Mesendoderm (in vitro differentiated cells): ENCODE results near the gene KRT71.

Source experiments
- DNase-seq: peaks from one replicate; pipeline ENCODE4 v3.0.0; 2013
- H2AK5ac ChIP-seq: 2 replicates; pipeline ENCODE4 v1.6.1; 2013; ENCODE audit warnings: low read length, inconsistent platforms
- H2BK120ac ChIP-seq: 2 replicates; pipeline ENCODE4 v1.6.1; 2013; ENCODE audit warnings: low read depth, mild to moderate bottlenecking, low read length, moderate library complexity, mixed read lengths
- H2BK15ac ChIP-seq: replicated peaks from 2 replicates; pipeline ENCODE4 v1.6.1; 2013; ENCODE audit warnings: low read depth, mild to moderate bottlenecking, moderate library complexity
- H2BK5ac ChIP-seq: 2 replicates; pipeline ENCODE4 v1.6.1; 2013; ENCODE audit warnings: low read length, inconsistent platforms
- H3K18ac ChIP-seq: 2 replicates; pipeline ENCODE4 v1.6.1; 2013; ENCODE audit warnings: mild to moderate bottlenecking, low read length, mixed read lengths
- H3K23ac ChIP-seq: one replicate; pipeline ENCODE4 v1.6.1; 2013; ENCODE audit warnings: low read length
- H3K27ac ChIP-seq: 2 replicates; pipeline ENCODE4 v1.5.1; 2013; ENCODE audit warnings: low read depth, mild to moderate bottlenecking, inconsistent platforms, low read length, moderate library complexity
- H3K27me3 ChIP-seq: 2 replicates; pipeline ENCODE4 v1.6.1; 2013; ENCODE audit warnings: low read length, control low read depth, mild to moderate bottlenecking, inconsistent platforms; ENCODE audit not compliant: insufficient read depth, poor library complexity
- H3K36me3 ChIP-seq: 2 replicates; pipeline ENCODE4 v1.6.1; 2013; ENCODE audit warnings: low read length, inconsistent platforms; ENCODE audit not compliant: control insufficient read depth, insufficient read depth
- H3K4ac ChIP-seq: one replicate; pipeline ENCODE4 v1.6.1; 2013; ENCODE audit warnings: low read depth, mild to moderate bottlenecking, low read length, moderate library complexity
- H3K4me1 ChIP-seq: 2 replicates; pipeline ENCODE4 v1.6.1; 2013; ENCODE audit warnings: low read depth, low read length, inconsistent platforms; ENCODE audit not compliant: control insufficient read depth
- H3K4me2 ChIP-seq: 2 replicates; pipeline ENCODE4 v1.6.1; 2013; ENCODE audit warnings: low read length
- H3K4me3 ChIP-seq: 2 replicates; pipeline ENCODE4 v1.5.1; 2013; ENCODE audit warnings: mild to moderate bottlenecking, low read length
- H3K56ac ChIP-seq: one replicate; pipeline ENCODE4 v1.6.1; 2013; ENCODE audit warnings: low read length
- H3K79me1 ChIP-seq: 2 replicates; pipeline ENCODE4 v1.6.1; 2013; ENCODE audit warnings: low read length, inconsistent platforms
- H3K79me2 ChIP-seq: 2 replicates; pipeline ENCODE4 v1.6.1; 2013; ENCODE audit warnings: mild to moderate bottlenecking, low read length; ENCODE audit not compliant: control insufficient read depth, insufficient read depth
- H3K9ac ChIP-seq: 2 replicates; pipeline ENCODE4 v1.6.1; 2013; ENCODE audit warnings: low read length, inconsistent platforms
- H4K5ac ChIP-seq: one replicate; pipeline ENCODE4 v1.6.1; 2013; ENCODE audit warnings: low read length
- H4K8ac ChIP-seq: one replicate; pipeline ENCODE4 v1.6.1; 2013; ENCODE audit warnings: low read depth, mild to moderate bottlenecking, control low read depth, low read length, moderate library complexity
- WGBS: extraction: QIAGEN DNeasy Blood & Tissue Kit; methylation state at CpG from one replicate; pipeline ENCODE4 v1.1.7; 2013; ENCODE audit warnings: low lambda C conversion rate, missing lambda C conversion rate; ENCODE audit not compliant: insufficient coverage; ENCODE audit errors: extremely low coverage; 5-methylcytosine and 5-hydroxymethylcytosine counted together

Gene KRT71

GRCh38 chr12:52514471-52515318, 38.2 kb downstream of the KRT71 start:
- no peak overlapping the region for H3K23ac ChIP-seq
- no peak overlapping the region for H3K9ac ChIP-seq
- H2AK5ac ChIP-seq: no peak overlapping the region
- no peaks in the 10 kb centered on the region for H3K79me2 ChIP-seq
- H3K27ac ChIP-seq: no peak overlapping the region
- no peak overlapping the region for H2BK15ac ChIP-seq
- WGBS: no CpG with 5 or more reads among the region's 14 CpGs
- H3K4me3 ChIP-seq: no peak overlapping the region
- H3K36me3 ChIP-seq: no peaks in the 10 kb centered on the region
- H4K8ac ChIP-seq: no peak overlapping the region
- no peaks in the 10 kb centered on the region for H3K4me1 ChIP-seq
- no peak overlapping the region for H3K56ac ChIP-seq
- no peaks in the 10 kb centered on the region for H3K27me3 ChIP-seq
- H2BK5ac ChIP-seq: no peak overlapping the region
- no peaks in the 10 kb centered on the region for H3K79me1 ChIP-seq
- H4K5ac ChIP-seq: no peak overlapping the region
- H3K4ac ChIP-seq: no peak overlapping the region
- DNase-seq: no peak
- no peak overlapping the region for H2BK120ac ChIP-seq
- no peak overlapping the region for H3K18ac ChIP-seq
- no peak overlapping the region for H3K4me2 ChIP-seq

GRCh38 chr12:52513736-52514135, 39.2 kb downstream of the KRT71 start:
- H2AK5ac ChIP-seq: no peak overlapping the region
- no peaks in the 10 kb centered on the region for H3K79me2 ChIP-seq
- no peak overlapping the region for H4K8ac ChIP-seq
- no peak overlapping the region for H3K4me3 ChIP-seq
- H2BK15ac ChIP-seq: no peak overlapping the region
- no peaks in the 10 kb centered on the region for H3K79me1 ChIP-seq
- no peak overlapping the region for H2BK5ac ChIP-seq
- no peak overlapping the region for H3K4me2 ChIP-seq
- no peak overlapping the region for H2BK120ac ChIP-seq
- no peak overlapping the region for H4K5ac ChIP-seq
- DNase-seq: no peak
- H3K18ac ChIP-seq: no peak overlapping the region
- H3K56ac ChIP-seq: no peak overlapping the region
- no peaks in the 10 kb centered on the region for H3K27me3 ChIP-seq
- no peaks in the 10 kb centered on the region for H3K36me3 ChIP-seq
- no peaks in the 10 kb centered on the region for H3K4me1 ChIP-seq
- H3K4ac ChIP-seq: no peak overlapping the region
- H3K9ac ChIP-seq: no peak overlapping the region
- no peak overlapping the region for H3K23ac ChIP-seq
- H3K27ac ChIP-seq: no peak overlapping the region
- no CpG with 5 or more reads among the region's 6 CpGs for WGBS

GRCh38 chr12:52508211-52508610, 44.7 kb downstream of the KRT71 start:
- WGBS: no CpG with 5 or more reads among the region's 5 CpGs
- Histone ChIP-seq H3K79me2 (no peaks in the 10 kb centered on the region), H3K4me2 (no peak overlapping the region), H3K23ac (no peak overlapping the region), H2BK15ac (no peak overlapping the region), H4K5ac (no peak overlapping the region), H2BK120ac (no peak overlapping the region), H3K36me3 (no peaks in the 10 kb centered on the region), H2AK5ac (no peak overlapping the region), H3K27ac (no peak overlapping the region), H3K4me3 (no peak overlapping the region), H3K79me1 (no peaks in the 10 kb centered on the region), H3K56ac (no peak overlapping the region), H3K9ac (no peak overlapping the region), H3K4ac (no peak overlapping the region), H3K4me1 (no peaks in the 10 kb centered on the region), H3K27me3 (no peaks in the 10 kb centered on the region), H4K8ac (no peak overlapping the region), H2BK5ac (no peak overlapping the region), H3K18ac (no peak overlapping the region)
- DNase-seq: no peak

DNA sequence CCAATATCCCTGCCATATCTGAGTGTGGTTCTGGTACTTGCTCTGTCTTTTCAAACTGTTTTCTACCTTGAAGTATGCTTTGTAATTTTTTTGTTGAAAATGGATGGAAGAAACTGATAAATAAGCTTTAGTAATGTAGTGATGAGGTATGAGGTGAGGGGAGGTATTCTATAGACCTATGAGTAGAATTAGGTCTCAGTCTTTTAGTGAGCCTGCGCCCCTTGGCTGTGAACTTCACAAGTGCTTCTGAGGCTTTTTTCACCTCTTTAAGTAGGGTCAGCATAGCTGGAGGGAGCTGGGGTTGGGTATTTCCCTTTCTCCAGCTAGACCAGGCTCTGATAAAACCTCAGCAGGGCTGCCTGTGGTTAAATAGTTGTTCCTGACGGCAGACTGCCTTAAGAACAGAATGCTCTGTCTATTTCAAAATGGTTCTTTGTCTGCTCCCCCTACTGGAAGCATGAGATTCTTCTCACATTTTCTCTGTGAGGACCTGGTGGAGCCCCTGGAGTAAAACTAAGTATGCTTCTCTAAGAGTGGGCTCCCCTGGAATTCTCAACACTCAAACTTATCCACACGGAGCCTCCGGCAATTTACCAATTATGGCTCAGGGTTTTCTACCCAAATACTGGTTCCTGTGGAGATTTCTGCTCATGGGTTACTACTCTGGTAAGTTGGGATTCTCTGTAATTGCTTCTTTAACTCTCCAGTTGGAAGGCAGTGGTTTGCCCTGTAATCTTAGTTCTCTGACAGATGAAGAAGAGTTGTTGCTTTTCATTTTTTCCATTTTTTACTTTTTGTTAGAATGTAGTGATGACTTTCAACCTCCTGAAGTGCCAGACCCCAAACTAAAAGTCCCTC, 45.9 kb downstream of the KRT71 start:
- Histone ChIP-seq H2BK120ac (no peak overlapping the region), H3K79me1 (no peaks in the 10 kb centered on the region), H3K18ac (peak overlapping the region; percentile 47), H4K5ac (no peak overlapping the region), H4K8ac (no peak overlapping the region), H3K4me2 (no peak overlapping the region), H3K56ac (no peak overlapping the region), H3K23ac (no peak overlapping the region), H3K27ac (no peak overlapping the region), H3K4ac (no peak overlapping the region), H2BK5ac (no peak overlapping the region), H3K4me3 (no peak overlapping the region), H3K9ac (no peak overlapping the region), H2BK15ac (no peak overlapping the region), H3K4me1 (no peaks in the 10 kb centered on the region), H2AK5ac (no peak overlapping the region), H3K36me3 (no peaks in the 10 kb centered on the region), H3K79me2 (no peaks in the 10 kb centered on the region), H3K27me3 (no peaks in the 10 kb centered on the region)
- DNase-seq: peak; percentile 95
- WGBS: no CpG with 5 or more reads among the region's 4 CpGs

- Histone ChIP-seq H3K27ac (no peak overlapping the region), H3K4me3 (no peak overlapping the region), H3K79me1 (no peaks in the 10 kb centered on the region), H2BK15ac (no peak overlapping the region), H3K79me2 (no peaks in the 10 kb centered on the region), H4K8ac (no peak overlapping the region), H3K4me1 (no peaks in the 10 kb centered on the region), H3K27me3 (no peaks in the 10 kb centered on the region), H3K23ac (no peak overlapping the region), H2BK5ac (no peak overlapping the region), H3K36me3 (no peaks in the 10 kb centered on the region), H3K4ac (no peak overlapping the region), H3K9ac (no peak overlapping the region), H3K18ac (no peak overlapping the region), H2BK120ac (no peak overlapping the region), H2AK5ac (no peak overlapping the region), H4K5ac (no peak overlapping the region), H3K56ac (no peak overlapping the region), H3K4me2 (no peak overlapping the region)
- DNase-seq: no peak
- no CpG with 5 or more reads among the region's 1 CpG for WGBS
Observed at GRCh38 chr12:52502877-52503276, 50.1 kb downstream of the KRT71 start.
